Naive thymus-derived CD4-positive, alpha-beta T cell (primary cell): ENCODE data around the gene FER. TPM values are rescaled to one million over a fixed set of nuclear protein-coding genes. Genes with fewer than 3 reads are reported as not detected.

Source experiments
- ATAC-seq: fragments of 150-1000 bp; cut with Tn5 transposase; 2 replicates; pipeline ENCODE4 v1.10.0; 2021; ENCODE audit warnings: mild to moderate bottlenecking, moderate library complexity
- CTCF ChIA-PET: fragments of 350-600 bp; sonication (Branson Sonifier 250); formaldehyde crosslinking; loops from one replicate; lab custom pipeline; 2021; ENCODE audit warnings: antibody characterized with exemption; lab: Charles Lee
- POLR2A ChIA-PET: fragments of 350-600 bp; sonication (Branson Sonifier 250); formaldehyde crosslinking; loops from one replicate; lab custom pipeline; 2021; ENCODE audit warnings: antibody characterized with exemption, inconsistent platforms; lab: Charles Lee
- DNase-seq, 9 donors: peaks; one replicate each; pipeline versions ENCODE4 v3.0.0 to v3.0.0-alpha.2; 2020 to 2022; ENCODE audit warnings: mixed read lengths in 1 of 9
- H3K27ac ChIP-seq: one replicate; pipeline ENCODE4 v1.7.0; 2013; ENCODE audit warnings: mild to moderate bottlenecking, low read depth, low read length, moderate library complexity
- H3K27me3 ChIP-seq, 2 donors: one replicate each; pipeline ENCODE4 v1.7.0; 2013; ENCODE audit warnings: low read length in 2 of 2, mild to moderate bottlenecking in 2 of 2, moderate library complexity in 2 of 2; ENCODE audit not compliant: control insufficient read depth in 2 of 2, insufficient read depth in 2 of 2
- H3K36me3 ChIP-seq, 3 experiments: 1 replicate in 2 of 3; 2 replicates in 1 of 3; pipeline ENCODE4 v1.7.0; 2013; ENCODE audit warnings: low read length in 3 of 3, mild to moderate bottlenecking in 3 of 3, moderate library complexity in 1 of 3; ENCODE audit not compliant: insufficient read depth in 3 of 3, control insufficient read depth in 2 of 3
- H3K4me1 ChIP-seq, 2 donors: one replicate each; pipeline ENCODE4 v1.7.0; 2013; ENCODE audit warnings: low read length in 2 of 2, mild to moderate bottlenecking in 2 of 2, moderate library complexity in 1 of 2; ENCODE audit not compliant: control insufficient read depth in 2 of 2, insufficient read depth in 2 of 2
- H3K4me3 ChIP-seq: 2 replicates; pipeline ENCODE4 v1.7.0; 2013; ENCODE audit warnings: mild to moderate bottlenecking, low read length
- H3K9me3 ChIP-seq, 3 experiments: 1 replicate in 2 of 3; 2 replicates in 1 of 3; pipeline ENCODE4 v1.7.0; 2013; ENCODE audit warnings: low read length in 3 of 3; ENCODE audit not compliant: control insufficient read depth in 2 of 3
- H3K27ac Mint-ChIP-seq, 9 donors: one replicate each; pipeline ENCODE4 v1.8.0; 2020 to 2022; ENCODE audit warnings: mixed read lengths in 9 of 9, mild to moderate bottlenecking in 8 of 9, moderate library complexity in 5 of 9, inconsistent platforms in 2 of 9
- H3K27me3 Mint-ChIP-seq, 5 donors: one replicate each; pipeline ENCODE4 v1.8.0; 2021 to 2022; ENCODE audit warnings: mixed read lengths in 5 of 5, mild to moderate bottlenecking in 1 of 5
- H3K36me3 Mint-ChIP-seq, 5 donors: one replicate each; pipeline ENCODE4 v1.8.0; 2020 to 2022; ENCODE audit warnings: mixed read lengths in 5 of 5, mild to moderate bottlenecking in 3 of 5, inconsistent platforms in 1 of 5
- H3K4me1 Mint-ChIP-seq, 7 donors: one replicate each; pipeline ENCODE4 v1.8.0; 2020 to 2022; ENCODE audit warnings: mixed read lengths in 7 of 7, mild to moderate bottlenecking in 3 of 7, inconsistent platforms in 1 of 7
- H3K4me3 Mint-ChIP-seq, 10 donors: one replicate each; pipeline ENCODE4 v1.8.0; 2020 to 2022; ENCODE audit warnings: mild to moderate bottlenecking in 10 of 10, mixed read lengths in 10 of 10, moderate library complexity in 6 of 10, inconsistent platforms in 2 of 10
- H3K9me3 Mint-ChIP-seq, 11 donors: one replicate each; pipeline ENCODE4 v1.8.0; 2020 to 2022; ENCODE audit warnings: mixed read lengths in 11 of 11, mild to moderate bottlenecking in 4 of 11, inconsistent platforms in 1 of 11, moderate library complexity in 1 of 11
- intact Hi-C, 2 donors: fragments of 100-400 bp; cut with micrococcal nuclease; formaldehyde crosslinking; loops; one replicate each; pipeline ENCODE4 v1.15.1; 2023
- polyA plus RNA-seq, 2 donors: library from polyadenylated mRNA; unstranded; fragments of 300-500 nt; fragmentation: Illumina TruSeq; gene quantifications; one replicate each; pipeline ENCODE4 v1.2.3, GENCODE V29; 2021
- total RNA-seq, 6 experiments: library from RNA in 5 of 6; stranded (reverse) in 5 of 6; gene quantifications; 1 replicate in 5 of 6; 2 replicates in 1 of 6; pipeline ENCODE4 v1.2.3 and lab custom pipeline; 2021 to 2026

The FER gene
- total and polyA plus RNA-seq, 7 experiments from 2014 or later: 2.7 to 17.6 (median 13.8) TPM

DNA sequence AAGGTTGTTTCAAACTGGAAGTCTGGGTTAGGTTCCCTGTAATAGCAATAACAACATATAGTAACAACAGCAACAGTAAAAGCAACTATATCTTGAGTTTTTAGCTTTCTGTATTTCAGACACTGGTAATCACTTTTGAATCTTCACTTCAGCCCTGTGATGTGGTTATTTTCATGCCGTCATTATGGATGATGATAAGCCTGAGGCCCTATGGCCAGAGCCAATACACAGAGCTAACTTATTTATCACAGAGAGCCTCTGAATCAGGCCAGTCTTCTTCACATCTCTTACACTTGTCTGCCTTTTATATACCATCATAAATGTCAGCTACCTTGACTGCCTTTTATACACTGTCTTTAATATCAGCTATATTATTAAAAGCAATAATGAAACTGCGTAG, 329.0 kb downstream of the FER start:
- POLR2A ChIA-PET: no interaction called here
- H3K36me3 ChIP-seq: no peaks in the 10 kb centered on the region
- H3K36me3 Mint-ChIP-seq: peaks cover 0 to 5% (median 0%) of the 10 kb centered on the region in 5 donors
- no peak overlapping the region for H3K27ac Mint-ChIP-seq
- H3K4me1 Mint-ChIP-seq: no peaks in the 10 kb centered on the region
- no peak overlapping the region for H3K27ac ChIP-seq
- H3K9me3 Mint-ChIP-seq: no peaks in the 10 kb centered on the region
- H3K4me3 ChIP-seq: no peak overlapping the region
- H3K27me3 ChIP-seq: no peaks in the 10 kb centered on the region
- intact Hi-C loops: no loop called here
- no peaks in the 10 kb centered on the region for H3K9me3 ChIP-seq
- H3K4me3 Mint-ChIP-seq: no peak overlapping the region
- H3K27me3 Mint-ChIP-seq: no peaks in the 10 kb centered on the region
- CTCF ChIA-PET: no interaction called here
- H3K4me1 ChIP-seq: no peaks in the 10 kb centered on the region
- no peak for DNase-seq
- no peak for ATAC-seq

DNA sequence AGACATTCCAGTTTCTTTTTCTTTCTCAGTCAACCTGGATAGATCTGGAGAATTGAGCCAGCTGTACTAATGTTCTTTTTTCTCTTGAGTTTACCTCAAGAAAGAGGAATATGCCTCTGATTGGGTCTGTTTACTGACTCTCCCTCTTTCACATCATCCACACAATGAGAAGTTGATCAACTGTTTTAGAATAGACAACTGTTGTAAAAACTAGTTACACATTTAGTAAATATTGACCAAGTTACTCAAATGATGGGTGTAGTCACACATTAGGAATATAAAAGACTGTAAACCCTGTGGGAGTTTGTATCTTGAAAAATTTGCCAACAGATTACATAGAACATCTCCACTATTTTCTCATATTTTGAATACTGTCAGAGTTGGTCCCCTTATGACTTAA, 330.8 kb downstream of the FER start:
- Mint-ChIP-seq H3K4me1 (no peaks in the 10 kb centered on the region), H3K27ac (no peak overlapping the region), H3K9me3 (no peaks in the 10 kb centered on the region), H3K36me3 (peaks cover 0 to 4% (median 0%) of the 10 kb centered on the region in 5 donors), H3K4me3 (no peak overlapping the region), H3K27me3 (no peaks in the 10 kb centered on the region)
- Histone ChIP-seq H3K4me3 (no peak overlapping the region), H3K9me3 (no peaks in the 10 kb centered on the region), H3K27ac (no peak overlapping the region), H3K36me3 (no peaks in the 10 kb centered on the region), H3K4me1 (no peaks in the 10 kb centered on the region), H3K27me3 (no peaks in the 10 kb centered on the region)
- no peak for DNase-seq
- no peak for ATAC-seq
- POLR2A ChIA-PET: interaction anchor here (0.6 kb wide), 1 partner anchor 266 kb away, joined by 4 read pairs; no protein-coding TSS in a partner anchor
- intact Hi-C loops: no loop called here
- CTCF ChIA-PET: no interaction called here

DNA sequence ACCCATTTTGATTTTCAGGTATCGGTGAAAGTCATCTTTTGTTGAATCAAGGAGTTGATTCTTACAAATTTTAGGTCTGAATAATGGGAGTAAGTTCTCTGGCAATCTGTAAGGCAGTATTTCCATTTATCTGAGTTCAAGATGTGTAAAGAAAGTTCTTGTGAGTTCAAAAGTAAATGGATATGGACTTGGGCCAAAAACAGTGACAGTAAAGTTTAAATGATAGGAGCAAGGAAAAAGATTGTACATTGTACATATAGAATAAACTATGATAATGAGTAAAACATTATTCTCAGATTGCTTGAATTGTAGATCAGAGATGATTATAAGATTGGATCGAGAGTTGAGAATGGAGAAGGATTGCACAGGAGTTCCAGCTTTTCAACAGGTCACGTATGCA, 332.8 kb downstream of the FER start:
- no peak overlapping the region for H3K4me3 ChIP-seq
- no peaks in the 10 kb centered on the region for H3K9me3 ChIP-seq
- CTCF ChIA-PET: no interaction called here
- Mint-ChIP-seq H3K4me1 (no peaks in the 10 kb centered on the region), H3K9me3 (no peaks in the 10 kb centered on the region), H3K4me3 (no peak overlapping the region), H3K27me3 (no peaks in the 10 kb centered on the region), H3K36me3 (peaks cover 0 to 4% (median 0%) of the 10 kb centered on the region in 5 donors), H3K27ac (no peak overlapping the region)
- ATAC-seq (no peak), DNase-seq (no peak)
- POLR2A ChIA-PET: no interaction called here
- intact Hi-C loops: no loop called here
- H3K27ac ChIP-seq: no peak overlapping the region
- no peaks in the 10 kb centered on the region for H3K4me1 ChIP-seq
- H3K27me3 ChIP-seq: no peaks in the 10 kb centered on the region
- no peaks in the 10 kb centered on the region for H3K36me3 ChIP-seq

DNA sequence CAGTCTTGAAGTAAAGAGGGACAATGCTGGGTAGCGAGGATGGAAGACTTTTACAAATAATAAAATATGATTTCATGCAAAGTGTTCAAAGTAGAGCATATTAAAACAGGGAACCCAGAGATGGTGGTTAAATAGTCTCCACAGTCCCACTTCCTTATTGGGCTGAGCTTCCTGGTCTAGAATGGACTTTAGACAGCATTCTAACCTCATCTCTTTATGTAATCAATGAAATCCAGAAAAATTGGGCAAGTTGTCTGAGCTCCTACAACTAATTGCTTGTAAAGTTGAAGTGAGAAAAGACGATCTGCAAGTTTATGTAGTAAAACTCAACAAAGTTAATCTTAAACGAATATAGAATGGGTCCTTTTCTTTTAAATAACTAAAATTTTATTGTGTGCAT, 333.2 kb downstream of the FER start:
- Mint-ChIP-seq H3K4me3 (no peak overlapping the region), H3K36me3 (peaks cover 0 to 4% (median 0%) of the 10 kb centered on the region in 5 donors), H3K4me1 (no peaks in the 10 kb centered on the region), H3K9me3 (no peaks in the 10 kb centered on the region), H3K27ac (no peak overlapping the region), H3K27me3 (no peaks in the 10 kb centered on the region)
- Histone ChIP-seq H3K27ac (no peak overlapping the region), H3K4me3 (no peak overlapping the region), H3K36me3 (no peaks in the 10 kb centered on the region), H3K9me3 (no peaks in the 10 kb centered on the region), H3K27me3 (no peaks in the 10 kb centered on the region), H3K4me1 (no peaks in the 10 kb centered on the region)
- CTCF ChIA-PET: no interaction called here
- intact Hi-C loops: no loop called here
- POLR2A ChIA-PET: no interaction called here
- ATAC-seq (no peak), DNase-seq (no peak)

DNA sequence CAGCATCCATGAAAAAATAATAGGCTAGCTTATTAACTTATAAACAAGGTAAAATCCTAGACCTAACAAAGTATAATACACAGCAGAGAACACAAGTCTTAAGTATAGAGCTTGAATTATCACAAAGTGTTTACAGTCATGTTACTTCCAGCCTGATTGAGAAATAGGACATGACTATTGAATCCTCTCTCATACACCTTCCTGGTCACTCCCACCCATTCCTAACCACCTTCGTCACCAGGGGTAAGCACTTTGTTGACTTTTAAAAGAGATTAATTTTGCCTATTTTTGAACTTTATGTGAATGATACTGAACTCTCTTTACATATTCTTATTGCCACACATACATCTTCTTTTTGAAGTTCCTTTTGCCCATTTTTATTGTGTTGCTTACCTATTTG, 336.2 kb downstream of the FER start:
- H3K9me3 Mint-ChIP-seq: no peaks in the 10 kb centered on the region
- peaks cover 0 to 7% (median 0%) of the 10 kb centered on the region in 5 donors for H3K36me3 Mint-ChIP-seq
- no peaks in the 10 kb centered on the region for H3K4me1 Mint-ChIP-seq
- no peak overlapping the region for H3K27ac ChIP-seq
- no peaks in the 10 kb centered on the region for H3K4me1 ChIP-seq
- POLR2A ChIA-PET: no interaction called here
- no peak overlapping the region for H3K27ac Mint-ChIP-seq
- no peaks in the 10 kb centered on the region for H3K36me3 ChIP-seq
- intact Hi-C loops: no loop called here
- H3K27me3 ChIP-seq: no peaks in the 10 kb centered on the region
- H3K27me3 Mint-ChIP-seq: peaks cover 0 to 2% (median 0%) of the 10 kb centered on the region in 5 donors
- CTCF ChIA-PET: no interaction called here
- no peak overlapping the region for H3K4me3 Mint-ChIP-seq
- H3K4me3 ChIP-seq: no peak overlapping the region
- ATAC-seq (no peak), DNase-seq (no peak)
- no peaks in the 10 kb centered on the region for H3K9me3 ChIP-seq

DNA sequence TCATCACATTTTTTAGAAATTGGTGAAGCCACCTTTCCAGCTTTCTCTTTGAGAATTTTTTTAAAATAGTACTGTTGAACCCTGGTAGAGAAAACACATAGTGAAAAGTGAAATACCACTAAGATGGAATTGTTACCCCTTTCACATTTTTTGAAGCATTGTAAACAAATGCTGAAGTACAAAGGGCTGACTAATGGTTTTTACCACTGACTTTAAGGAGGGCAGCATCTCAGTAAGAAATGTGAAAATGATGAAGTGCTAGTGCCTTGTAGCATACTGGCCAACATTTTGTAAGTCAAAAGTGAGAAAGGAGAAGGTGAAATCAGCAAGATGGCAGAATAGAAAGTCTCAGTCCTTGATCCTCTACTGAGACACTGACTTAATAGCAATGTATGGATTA, 341.5 kb downstream of the FER start:
- Histone ChIP-seq H3K9me3 (no peaks in the 10 kb centered on the region), H3K27ac (no peak overlapping the region), H3K4me1 (no peaks in the 10 kb centered on the region), H3K27me3 (no peaks in the 10 kb centered on the region), H3K36me3 (no peaks in the 10 kb centered on the region), H3K4me3 (no peak overlapping the region)
- H3K4me1 Mint-ChIP-seq: no peaks in the 10 kb centered on the region
- ChIA-PET POLR2A (no interaction called here), CTCF (no interaction called here)
- ATAC-seq (no peak), DNase-seq (no peak)
- H3K9me3 Mint-ChIP-seq: peaks cover 0 to 1% (median 0%) of the 10 kb centered on the region in 11 donors
- peaks cover 0 to 2% (median 0%) of the 10 kb centered on the region in 5 donors for H3K27me3 Mint-ChIP-seq
- peaks cover 0 to 22% (median 13%) of the 10 kb centered on the region in 5 donors for H3K36me3 Mint-ChIP-seq
- no peak overlapping the region for H3K4me3 Mint-ChIP-seq
- H3K27ac Mint-ChIP-seq: no peak overlapping the region
- intact Hi-C loops: no loop called here

DNA sequence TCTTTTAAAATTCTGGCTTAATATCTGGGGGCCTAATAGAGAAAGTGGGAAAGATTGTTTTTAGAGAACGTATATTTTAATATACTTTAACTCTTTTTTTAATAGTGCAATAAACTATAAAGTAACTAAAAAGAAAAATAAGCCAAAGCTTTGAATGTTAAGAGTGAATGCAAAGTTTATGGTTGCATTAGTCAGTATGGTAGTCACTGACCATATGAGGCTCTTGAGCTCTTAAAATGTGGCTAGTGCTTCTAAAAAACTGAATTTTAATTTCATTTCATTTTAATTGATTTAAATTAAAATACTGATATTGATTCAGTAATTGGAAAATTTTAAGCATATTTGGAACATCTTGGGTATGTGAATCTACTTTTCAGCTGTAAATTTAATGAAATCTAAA, 351.4 kb downstream of the FER start:
- Mint-ChIP-seq H3K27me3 (no peaks in the 10 kb centered on the region), H3K36me3 (peaks cover 0 to 11% (median under 1%) of the 10 kb centered on the region in 5 donors), H3K4me1 (no peaks in the 10 kb centered on the region), H3K27ac (no peak overlapping the region), H3K4me3 (no peak overlapping the region), H3K9me3 (no peaks in the 10 kb centered on the region)
- no peak overlapping the region for H3K27ac ChIP-seq
- H3K36me3 ChIP-seq: no peaks in the 10 kb centered on the region
- no peak overlapping the region for H3K4me3 ChIP-seq
- ATAC-seq (no peak), DNase-seq (no peak)
- no peaks in the 10 kb centered on the region for H3K27me3 ChIP-seq
- intact Hi-C loops: no loop called here
- ChIA-PET CTCF (no interaction called here), POLR2A (no interaction called here)
- H3K4me1 ChIP-seq: no peaks in the 10 kb centered on the region
- no peaks in the 10 kb centered on the region for H3K9me3 ChIP-seq
